Caco-2 (cell line): ENCODE results near the gene COL19A1. TPM values are rescaled to one million over a fixed set of nuclear protein-coding genes. Genes with fewer than 3 reads are reported as not detected.

ENCODE experiments used
- BruUV-seq: library from RNA; stranded (reverse); fragments of 400-500 nt; replicated peaks from 2 replicates; lab custom pipeline; 2021; lab: Mats Ljungman, UMichigan
- CTCF ChIA-PET: fragments of 300-600 bp; sonication (Branson Sonifier 250); formaldehyde crosslinking; loops from one replicate; lab custom pipeline; 2022; ENCODE audit warnings: antibody characterized with exemption; lab: Charles Lee
- POLR2A ChIA-PET: fragments of 300-600 bp; sonication (Branson Sonifier 250); formaldehyde crosslinking; loops from one replicate; lab custom pipeline; 2022; ENCODE audit warnings: antibody characterized with exemption; lab: Charles Lee
- DNase-seq, 2 experiments: peaks; one replicate each; pipeline versions ENCODE4 v3.0.0 to v3.0.0-alpha.2; 2020 to 2022
- H3K27me3 ChIP-seq: replicated peaks from 2 replicates; pipeline ENCODE4 v1.6.0; 2011; ENCODE audit warnings: low read length; ENCODE audit not compliant: control insufficient read depth, insufficient read depth
- H3K36me3 ChIP-seq: 2 replicates; pipeline ENCODE4 v1.5.1; 2011; ENCODE audit warnings: low read length; ENCODE audit not compliant: control insufficient read depth, insufficient read depth
- H3K4me1 ChIP-seq: fragments of 250-450 bp; sonication (Bioruptor Pico); 2 replicates; pipeline ENCODE4 v1.5.1; 2020; ENCODE audit warnings: mild to moderate bottlenecking
- H3K4me3 ChIP-seq: 2 replicates; pipeline ENCODE4 v1.5.1; 2011; ENCODE audit warnings: low read depth, mild to moderate bottlenecking, control low read depth, low read length
- H3K9me3 ChIP-seq: fragments of 250-450 bp; sonication (Bioruptor Pico); 2 replicates; pipeline ENCODE4 v1.5.1; 2020; ENCODE audit warnings: mild to moderate bottlenecking, moderate library complexity
- H3K27ac Mint-ChIP-seq: one replicate; pipeline ENCODE4 v1.8.0; 2022; ENCODE audit warnings: mixed read lengths; ENCODE audit not compliant: unreplicated experiment
- H3K27me3 Mint-ChIP-seq: one replicate; pipeline ENCODE4 v1.8.0; 2022; ENCODE audit warnings: mixed read lengths; ENCODE audit not compliant: insufficient read depth, unreplicated experiment
- H3K36me3 Mint-ChIP-seq: one replicate; pipeline ENCODE4 v1.8.0; 2022; ENCODE audit warnings: mild to moderate bottlenecking, mixed read lengths; ENCODE audit not compliant: insufficient read depth, unreplicated experiment
- H3K4me1 Mint-ChIP-seq: one replicate; pipeline ENCODE4 v1.8.0; 2022; ENCODE audit warnings: low read depth, mixed read lengths; ENCODE audit not compliant: unreplicated experiment
- H3K4me3 Mint-ChIP-seq: one replicate; pipeline ENCODE4 v1.8.0; 2022; ENCODE audit warnings: mild to moderate bottlenecking, moderate library complexity, mixed read lengths; ENCODE audit not compliant: unreplicated experiment
- H3K9me3 Mint-ChIP-seq: one replicate; pipeline ENCODE4 v1.8.0; 2022; ENCODE audit warnings: mixed read lengths; ENCODE audit not compliant: unreplicated experiment
- CTCF ChIP-seq, 2 experiments: fragments of 200-600 bp in 1 of 2; IDR thresholded peaks; 1 replicate in 1 of 2; 2 replicates in 1 of 2; pipeline versions ENCODE4 v1.5.1 to v1.8.0; 2011 to 2022; ENCODE audit warnings: antibody characterized with exemption in 1 of 2, control low read depth in 1 of 2, inconsistent platforms in 1 of 2, low read depth in 1 of 2, low read length in 1 of 2, mild to moderate bottlenecking in 1 of 2, moderate library complexity in 1 of 2; ENCODE audit not compliant: insufficient read depth in 1 of 2, severe bottlenecking in 1 of 2, unreplicated experiment in 1 of 2
- intact Hi-C: fragments of 100-400 bp; cut with micrococcal nuclease; formaldehyde crosslinking; loops from one replicate; pipeline ENCODE4 v1.10.0; 2022; ENCODE audit not compliant: unreplicated experiment
- total RNA-seq: library from RNA; stranded (reverse); gene quantifications from 2 replicates; pipeline ENCODE4 v1.2.3, GENCODE V29; 2022

COL19A1 gene
- total RNA-seq, 1 experiment from 2014 or later, result not detected

- intact Hi-C loops, result loop anchor here (10.0 kb wide), 2 partner anchors 925 to 1755 kb away; no protein-coding TSS in a partner anchor
- no TSS peak for BruUV-seq
- Histone ChIP-seq H3K27me3 (no peaks in the 10 kb centered on the region), H3K9me3 (no peaks in the 10 kb centered on the region), H3K4me1 (no peaks in the 10 kb centered on the region), H3K4me3 (no peak overlapping the region), H3K36me3 (no peaks in the 10 kb centered on the region)
- CTCF ChIA-PET, result no interaction called here
- Mint-ChIP-seq H3K9me3 (no peaks in the 10 kb centered on the region), H3K4me1 (no peaks in the 10 kb centered on the region), H3K4me3 (no peak overlapping the region), H3K27ac (no peak overlapping the region), H3K36me3 (no peaks in the 10 kb centered on the region), H3K27me3 (peaks cover 16% of the 10 kb centered on the region)
- POLR2A ChIA-PET, result no interaction called here
- TF ChIP-seq CTCF (IDR thresholded peaks at IDR 0.05; ENCODE audit: insufficient read depth in 1 of 2, low read depth in 1 of 2, low read length in 1 of 2, severe bottlenecking in 1 of 2, unreplicated experiment in 1 of 2), result no peak
- no peak for DNase-seq
These were observed 233.4 kb downstream of the COL19A1 start for GRCh38 chr6:70099732-70100131.

DNA sequence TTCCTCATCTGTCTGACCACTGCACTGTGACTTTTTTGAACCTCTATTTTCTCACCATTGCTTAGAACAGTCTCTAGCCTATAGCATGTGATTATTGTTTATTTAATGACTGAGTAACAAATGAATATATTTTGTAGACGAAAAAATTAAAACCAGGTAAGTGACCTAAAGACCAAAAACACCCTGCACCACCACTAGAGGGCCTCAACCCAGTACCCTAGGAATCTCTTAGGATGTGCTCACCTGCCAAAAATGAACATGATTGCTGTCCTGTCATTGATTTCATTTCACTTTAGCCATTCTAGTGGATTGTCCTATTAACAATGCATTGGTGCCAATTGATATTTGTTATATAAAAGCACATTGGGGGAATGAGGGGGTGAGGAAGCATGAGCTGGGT, 237.4 kb downstream of the COL19A1 start:
- intact Hi-C loops, result loop anchor here (10.0 kb wide), 2 partner anchors 929 to 1759 kb away; no protein-coding TSS in a partner anchor
- ChIA-PET POLR2A (no interaction called here), CTCF (no interaction called here)
- no TSS peak for BruUV-seq
- Mint-ChIP-seq H3K4me3 (no peak overlapping the region), H3K27me3 (peaks cover 13% of the 10 kb centered on the region), H3K36me3 (no peaks in the 10 kb centered on the region), H3K4me1 (no peaks in the 10 kb centered on the region), H3K9me3 (no peaks in the 10 kb centered on the region), H3K27ac (no peak overlapping the region)
- no peaks in the 10 kb centered on the region for H3K4me1 ChIP-seq
- no peaks in the 10 kb centered on the region for H3K36me3 ChIP-seq
- TF ChIP-seq CTCF (IDR thresholded peaks at IDR 0.05; ENCODE audit: insufficient read depth in 1 of 2, low read depth in 1 of 2, low read length in 1 of 2, severe bottlenecking in 1 of 2, unreplicated experiment in 1 of 2), result peak; percentile 47
- H3K9me3 ChIP-seq, result no peaks in the 10 kb centered on the region
- no peak for DNase-seq
- H3K4me3 ChIP-seq, result no peak overlapping the region
- no peaks in the 10 kb centered on the region for H3K27me3 ChIP-seq

DNA sequence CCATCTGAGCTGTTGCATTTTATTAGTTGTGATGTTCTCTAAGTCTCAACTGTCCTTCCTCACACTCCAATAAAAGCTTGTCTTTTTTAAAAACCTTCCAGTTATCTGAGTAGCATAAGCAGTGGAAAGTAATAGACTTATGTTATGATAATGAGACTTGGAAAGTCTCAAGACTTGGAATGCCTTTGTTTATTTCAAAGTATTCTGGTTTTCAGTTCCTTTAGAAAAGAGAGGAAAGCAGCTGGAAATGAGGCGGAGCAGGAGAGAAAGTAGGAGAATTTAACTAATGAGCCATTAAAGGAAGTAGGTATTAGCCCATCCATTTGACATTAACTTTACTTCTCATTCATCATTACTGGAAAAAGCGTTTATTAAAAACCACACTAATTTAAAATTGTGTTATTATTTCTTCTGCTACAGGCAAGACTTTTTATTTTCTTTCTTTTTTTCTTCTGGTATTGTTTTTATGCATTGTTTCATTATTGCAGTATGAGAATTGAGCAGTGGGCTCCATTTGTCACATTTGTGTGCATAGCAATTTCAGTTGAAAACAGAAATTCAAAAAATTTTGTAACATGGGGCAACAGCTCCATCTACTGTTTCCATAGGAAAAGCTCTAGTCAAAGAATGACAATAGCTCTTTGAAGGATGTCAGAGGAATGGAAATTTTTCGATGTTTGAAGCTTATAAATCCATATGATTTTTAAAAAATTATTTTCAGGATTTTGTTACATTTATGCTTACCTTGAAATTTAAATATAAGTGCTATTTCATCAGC, 241.7 kb downstream of the COL19A1 start:
- Histone ChIP-seq H3K4me3 (no peak overlapping the region), H3K36me3 (no peaks in the 10 kb centered on the region), H3K9me3 (no peaks in the 10 kb centered on the region), H3K4me1 (no peaks in the 10 kb centered on the region), H3K27me3 (no peaks in the 10 kb centered on the region)
- H3K27ac Mint-ChIP-seq, result no peak overlapping the region
- H3K9me3 Mint-ChIP-seq, result no peaks in the 10 kb centered on the region
- peak in 1 of 2 experiments; percentile 37 for DNase-seq
- peak; percentile 68 for TF ChIP-seq CTCF (IDR thresholded peaks at IDR 0.05; ENCODE audit: insufficient read depth in 1 of 2, low read depth in 1 of 2, low read length in 1 of 2, severe bottlenecking in 1 of 2, unreplicated experiment in 1 of 2)
- no TSS peak for BruUV-seq
- peaks cover 12% of the 10 kb centered on the region for H3K27me3 Mint-ChIP-seq
- intact Hi-C loops, result loop anchor here (1.0 to 10.0 kb wide), 7 partner anchors 59 to 1763 kb away; no protein-coding TSS in a partner anchor
- no peak overlapping the region for H3K4me3 Mint-ChIP-seq
- H3K4me1 Mint-ChIP-seq, result no peaks in the 10 kb centered on the region
- ChIA-PET POLR2A (no interaction called here), CTCF (interaction anchor here (1.0 kb wide), 1 partner anchor 311 kb away, joined by 3 read pairs; the partner anchor contains the start of gene LMBRD1)
- H3K36me3 Mint-ChIP-seq, result no peaks in the 10 kb centered on the region
